Transverse colon (tissue), 1 donor: ENCODE data around the gene MTMR1.

Experiments used
- EP300 ChIP-seq: sonication (generic); formaldehyde crosslinking; IDR thresholded peaks from one replicate; pipeline ENCODE4 v1.6.1; 2017; ENCODE audit warnings: antibody characterized with exemption, low read depth
- POLR2A ChIP-seq: fragments of 450-650 bp; IDR thresholded peaks from one replicate; pipeline ENCODE4 v1.6.1; 2016; ENCODE audit warnings: antibody characterized with exemption, mild to moderate bottlenecking, moderate library complexity

DNA sequence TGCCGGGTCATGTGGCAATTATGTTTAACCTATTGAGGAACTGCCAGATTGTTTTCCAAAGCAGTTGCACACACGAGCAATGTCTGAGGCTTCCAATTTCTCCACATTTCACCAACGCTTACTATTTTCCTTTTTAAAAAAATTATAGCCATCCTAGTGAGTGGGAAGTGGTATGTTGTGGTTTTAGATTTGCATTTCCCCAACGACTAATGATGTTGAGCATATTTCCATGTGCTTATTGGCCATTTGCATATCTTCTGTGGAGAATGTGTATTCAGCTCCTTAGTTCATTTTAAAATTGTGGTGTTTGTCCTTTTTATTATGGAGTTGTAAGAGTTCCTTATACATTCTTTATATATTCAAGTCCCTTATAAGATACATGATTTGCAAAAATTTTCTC lies 60.2 kb downstream of the MTMR1 start:
- TF ChIP-seq EP300 (no peak), POLR2A (no peak)
